Ammon's horn (tissue), 1 donor: ENCODE measurements around the gene IL11.

Experiments
- DNase-seq: peaks from one replicate; pipeline ENCODE4 v3.0.0-alpha.2; 2016; ENCODE audit warnings: low spot score

Gene IL11

DNA sequence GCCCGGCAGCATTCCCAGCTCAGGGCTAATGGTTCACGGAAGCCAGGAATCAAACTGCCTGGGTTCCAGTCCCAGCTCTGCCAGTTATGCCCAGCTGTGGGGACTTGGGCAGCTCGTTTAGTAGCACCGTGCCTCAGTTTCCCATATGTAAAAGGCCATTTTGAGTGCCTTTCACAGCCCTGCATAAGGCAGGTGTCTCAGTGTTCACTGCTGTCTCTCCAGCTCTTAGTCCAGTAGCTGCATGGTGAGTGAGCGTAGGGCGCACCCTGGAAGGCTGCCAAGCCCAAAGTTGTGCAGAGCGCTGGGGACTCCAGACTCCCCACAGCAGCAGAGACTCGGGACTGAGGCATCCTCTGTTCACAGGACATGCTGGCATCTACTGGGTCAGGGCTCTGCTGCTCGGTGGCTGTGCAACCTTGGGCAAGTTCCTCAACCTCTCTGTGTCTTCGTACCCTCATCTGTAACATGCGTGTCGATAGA is 21.0 kb upstream of the IL11 start:
- DNase-seq, result no peak

DNA sequence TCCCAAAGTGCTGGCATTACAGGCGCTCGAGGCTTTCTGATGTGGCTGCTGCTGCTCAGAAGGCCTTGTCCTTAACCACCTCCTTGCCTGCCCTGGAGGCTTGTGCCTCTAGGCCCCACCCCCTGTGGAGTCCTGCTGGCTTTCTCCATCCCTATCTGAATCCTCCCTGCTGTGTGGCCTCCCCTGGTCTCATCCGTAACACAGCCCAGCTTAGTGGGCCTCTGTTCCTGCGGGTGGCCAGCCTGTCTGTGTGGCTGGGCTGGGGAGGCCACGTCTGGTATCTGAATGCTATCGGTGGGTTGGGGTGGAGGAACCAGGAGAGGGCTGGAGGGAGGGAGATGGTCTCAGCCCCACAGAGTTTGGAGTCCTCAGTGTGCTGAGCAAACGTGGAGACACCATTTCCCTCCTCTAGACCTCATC is 20.2 kb upstream of the IL11 start:
- no peak for DNase-seq

DNA sequence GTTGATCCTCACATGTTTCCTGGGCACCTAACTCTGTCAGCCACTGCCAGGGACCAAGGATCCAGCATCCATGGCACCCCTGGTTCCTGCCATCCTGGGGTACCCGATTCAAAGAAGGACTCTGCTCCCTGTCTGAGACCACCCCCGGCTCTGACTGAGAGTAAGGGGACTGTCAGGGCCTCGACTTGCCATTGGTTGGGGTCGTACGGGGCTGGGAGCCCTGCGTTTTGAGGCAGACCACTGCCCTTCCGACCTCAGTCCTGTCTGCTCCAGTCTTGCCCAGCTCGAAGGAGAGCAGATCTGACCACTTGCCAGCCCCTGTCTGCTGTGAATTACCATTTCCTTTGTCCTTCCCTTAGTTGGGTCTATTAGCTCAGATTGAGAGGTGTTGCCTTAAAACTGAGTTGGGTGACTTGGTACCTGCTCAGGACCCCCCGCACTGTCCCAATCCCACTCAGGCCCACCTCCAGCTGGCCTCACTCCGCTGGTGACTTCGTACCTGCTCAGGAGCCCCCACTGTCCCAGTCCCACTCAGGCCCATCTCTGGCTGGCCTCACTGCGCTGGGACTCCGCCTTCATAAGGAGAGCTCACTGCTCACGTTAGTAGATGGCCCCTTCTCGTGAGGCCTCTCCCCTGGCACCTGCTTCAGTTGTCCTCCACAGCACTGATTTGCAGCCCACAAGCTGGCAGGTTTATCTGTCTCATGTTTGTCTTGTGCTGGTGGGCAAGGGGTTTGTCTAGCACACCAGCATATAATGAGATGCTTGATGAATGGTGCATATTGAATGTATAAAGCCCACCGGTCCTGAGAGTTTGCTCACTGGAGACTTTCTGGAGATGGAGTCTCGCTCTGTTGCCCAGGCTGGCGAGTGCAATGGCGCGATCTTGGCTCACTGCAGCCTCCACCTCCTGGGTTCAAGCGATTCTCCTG is 19.4 kb upstream of the IL11 start:
- DNase-seq, result no peak

DNA sequence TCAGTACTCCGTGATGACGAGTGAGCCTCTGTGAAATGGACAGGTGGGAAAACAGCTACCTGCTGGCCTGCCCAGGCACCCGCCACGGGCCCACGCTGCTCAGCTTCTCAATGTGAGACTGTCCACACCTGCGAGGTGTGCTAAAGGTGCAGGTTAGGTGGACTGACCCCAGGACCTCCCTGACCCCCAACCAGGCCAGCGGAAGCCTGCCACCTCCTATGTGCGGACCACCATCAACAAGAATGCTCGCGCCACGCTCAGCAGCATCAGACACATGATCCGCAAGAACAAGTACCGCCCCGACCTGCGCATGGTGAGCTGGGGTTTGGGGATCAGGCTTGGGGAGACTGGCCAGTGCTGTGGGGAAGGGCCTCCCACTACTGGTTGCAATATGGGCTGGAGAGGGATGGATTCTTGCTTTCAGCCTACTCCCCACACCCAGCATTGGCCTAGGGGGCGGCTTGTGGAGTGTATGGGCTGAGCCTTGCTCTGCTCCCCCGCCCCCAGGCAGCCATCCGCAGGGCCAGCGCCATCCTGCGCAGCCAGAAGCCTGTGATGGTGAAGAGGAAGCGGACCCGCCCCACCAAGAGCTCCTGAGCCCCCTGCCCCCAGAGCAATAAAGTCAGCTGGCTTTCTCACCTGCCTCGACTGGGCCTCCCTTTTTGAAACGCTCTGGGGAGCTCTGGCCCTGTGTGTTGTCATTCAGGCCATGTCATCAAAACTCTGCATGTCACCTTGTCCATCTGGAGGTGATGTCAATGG is 17.7 kb upstream of the IL11 start:
- DNase-seq, result no peak

DNA sequence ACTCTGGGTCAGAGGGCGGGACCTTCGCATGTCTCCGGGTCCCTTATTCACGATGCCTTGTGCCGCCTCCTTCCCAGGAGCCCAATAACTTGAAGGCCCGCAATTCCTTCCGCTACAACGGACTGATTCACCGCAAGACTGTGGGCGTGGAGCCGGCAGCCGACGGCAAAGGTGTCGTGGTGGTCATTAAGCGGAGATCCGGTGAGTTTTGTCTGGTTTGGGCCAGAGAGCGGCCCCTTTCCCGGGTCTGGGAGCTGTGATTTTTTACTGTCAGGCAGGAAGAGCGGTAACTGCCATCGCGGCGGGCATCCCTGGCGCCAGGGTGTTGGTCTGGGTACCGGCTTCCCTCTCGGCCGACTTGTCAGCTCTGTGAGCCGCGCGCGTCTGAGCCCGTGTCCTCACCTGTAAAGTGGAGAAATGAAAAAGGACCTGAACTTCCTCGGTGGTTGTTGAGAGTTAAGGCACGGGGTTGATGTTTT is 16.3 kb upstream of the IL11 start:
- DNase-seq, result no peak

DNA sequence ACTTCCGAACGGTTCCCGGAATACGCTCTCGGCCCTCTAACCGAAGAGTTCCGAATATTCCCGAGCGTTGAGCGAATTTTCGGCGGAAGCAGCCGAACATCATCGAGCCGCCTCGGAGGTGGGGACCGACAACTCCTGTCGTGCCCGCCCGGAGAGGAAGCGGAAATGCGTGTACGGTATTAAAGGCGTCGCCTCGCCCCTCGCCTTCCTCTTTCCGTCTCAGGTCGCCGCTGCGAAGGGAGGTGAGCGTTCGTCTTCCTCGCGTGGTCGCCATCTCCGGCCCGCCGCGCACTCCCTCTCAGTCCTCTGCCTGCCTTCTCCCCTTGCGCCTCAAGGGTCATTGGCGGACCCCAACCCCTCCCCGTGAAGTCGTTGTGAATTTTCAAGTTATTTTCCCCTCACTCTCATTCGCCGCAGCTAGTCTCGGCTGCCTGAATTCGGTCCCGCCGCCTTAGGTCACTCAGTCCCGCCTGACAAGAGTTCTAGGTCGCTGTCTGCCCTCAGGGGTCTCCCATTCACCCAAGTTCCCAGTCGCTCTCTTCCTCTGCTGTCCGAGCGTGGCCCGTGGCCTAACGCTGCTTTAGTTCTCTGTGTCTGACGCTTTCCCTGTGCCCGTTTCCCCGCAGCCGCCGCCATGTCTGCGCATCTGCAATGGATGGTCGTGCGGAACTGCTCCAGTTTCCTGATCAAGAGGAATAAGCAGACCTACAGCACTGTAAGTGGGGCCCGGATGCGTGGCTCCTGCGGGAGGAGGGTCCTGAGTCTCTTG is 15.6 kb upstream of the IL11 start, which contains the start of gene RPL28:
TSS of gene RPL28 (plus strand) at position 209 of the 769 bp plus-strand sequence. CDS start at position 635, 426 bp downstream.
- DNase-seq, result peak; percentile 99

DNA sequence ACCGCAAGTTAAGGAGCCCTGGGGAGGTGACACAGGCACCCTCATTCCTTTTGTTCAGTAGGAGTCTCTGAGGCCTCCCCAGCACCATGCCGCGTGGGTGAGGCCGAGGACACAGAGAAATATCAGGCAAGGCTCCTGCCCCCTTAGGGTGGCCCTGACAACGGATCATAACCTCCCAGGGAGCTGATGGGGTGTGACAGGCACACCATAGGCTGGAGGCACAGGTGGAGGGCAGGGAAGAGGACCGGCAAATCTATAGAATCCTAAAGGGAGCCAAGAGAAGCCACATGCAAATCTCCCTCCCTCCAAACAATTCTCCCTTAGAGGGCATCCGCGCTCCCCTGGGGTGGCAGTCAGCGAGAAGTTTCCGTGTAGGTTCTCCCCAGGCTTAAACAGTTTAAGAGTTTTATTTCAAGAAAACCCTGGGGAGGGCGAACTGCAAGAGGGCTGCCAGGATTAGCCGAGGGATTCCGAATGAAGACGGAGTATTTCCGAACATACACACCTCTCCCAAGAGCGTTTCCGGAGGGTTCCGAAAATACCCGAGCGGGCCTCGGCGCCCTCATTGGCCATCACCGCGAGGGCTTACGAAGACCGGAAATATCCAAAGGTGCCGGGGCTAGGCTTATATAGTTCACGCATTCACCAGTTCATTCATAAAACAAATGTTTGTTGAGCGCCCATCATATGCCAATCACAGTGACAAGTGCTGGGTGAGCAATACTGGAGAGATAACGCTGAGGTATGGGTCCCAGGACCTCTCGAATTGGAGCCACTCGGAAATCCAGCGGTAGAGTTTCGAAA is 14.9 kb upstream of the IL11 start:
- peak; percentile 93 for DNase-seq

DNA sequence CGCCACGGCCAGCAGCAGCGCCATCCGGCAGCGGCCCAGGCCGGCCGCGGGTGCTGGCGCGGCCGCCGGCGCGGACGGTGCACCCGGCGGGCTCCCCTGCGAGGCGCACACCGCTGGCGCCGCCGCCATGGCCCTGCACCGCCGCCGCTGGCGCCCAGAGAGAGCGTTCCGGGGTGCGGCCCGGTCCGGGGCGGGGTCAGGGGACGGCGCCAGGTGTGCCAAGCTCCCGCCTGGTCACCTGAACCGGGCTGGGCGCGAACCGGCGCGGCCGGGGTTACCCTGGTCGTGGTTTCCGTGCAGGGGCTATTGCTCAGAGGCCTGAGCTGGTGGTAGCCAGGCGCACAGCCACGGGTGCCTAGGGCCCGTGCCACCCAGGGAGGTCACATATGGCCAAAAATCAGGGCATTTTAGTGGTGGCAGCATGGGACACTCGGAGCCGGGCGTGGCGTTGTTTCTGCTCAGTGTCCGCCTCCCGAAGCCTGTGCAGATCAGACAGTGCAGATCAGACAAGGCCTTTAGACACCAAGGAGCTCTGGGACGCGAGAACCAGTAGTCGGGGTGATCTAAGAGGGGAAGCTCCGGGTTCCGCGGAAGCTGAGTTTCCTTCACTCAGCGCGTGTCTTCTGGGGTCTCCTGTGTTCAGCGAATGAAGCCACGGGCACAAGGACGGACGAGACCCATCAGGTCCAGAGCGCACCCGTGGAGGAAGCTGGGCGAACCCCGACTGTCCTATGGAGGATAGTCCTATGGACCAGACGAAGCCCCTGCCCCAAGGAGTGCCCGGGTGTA is 14.1 kb upstream of the IL11 start, which contains the start of gene TMEM238:
TSS of gene TMEM238 (minus strand) at position 162 of the 789 bp plus-strand sequence. CDS start at position 129, 33 bp downstream.
- no peak for DNase-seq

DNA sequence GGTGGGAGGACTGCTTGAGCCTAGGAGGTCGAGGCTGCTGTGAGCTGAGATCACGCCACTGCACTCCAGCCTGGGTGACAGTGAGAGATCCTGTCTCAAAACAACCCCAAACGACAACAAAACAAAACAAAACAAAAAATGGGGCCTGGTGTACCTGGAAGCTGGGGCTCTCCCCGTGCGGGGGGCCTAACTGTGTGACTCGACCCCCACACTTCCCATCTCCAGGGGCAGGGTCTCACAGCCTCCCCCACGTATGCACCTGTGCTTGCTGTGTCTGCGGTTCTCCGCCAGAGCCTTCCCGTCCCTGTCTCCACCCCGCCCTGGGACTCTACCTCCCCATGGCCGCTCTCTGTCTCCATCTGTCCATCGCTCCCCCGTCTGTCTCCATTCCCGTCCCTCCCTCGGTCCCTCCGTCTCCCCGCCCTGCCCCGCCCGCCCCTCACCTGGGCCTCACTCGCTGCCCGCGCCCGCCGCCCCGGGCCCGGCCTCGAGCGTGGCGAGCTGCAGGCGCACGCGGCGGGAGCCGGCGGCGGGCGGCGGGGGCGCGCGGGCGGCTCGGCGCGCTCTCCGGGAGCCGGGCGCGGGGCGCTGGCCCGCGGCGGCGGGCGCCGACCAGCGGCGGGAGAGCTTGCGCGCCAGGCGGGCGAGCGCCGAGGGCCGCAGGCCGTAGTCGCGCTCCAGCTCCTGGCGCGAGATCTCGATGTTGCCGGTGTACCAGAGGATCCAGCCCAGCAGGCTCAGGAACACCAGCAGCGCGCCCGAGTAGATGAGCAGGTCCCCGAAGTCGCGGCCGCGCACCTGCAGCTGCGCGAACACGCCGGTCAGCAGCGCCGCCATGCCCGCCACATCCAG is 13.2 kb upstream of the IL11 start:
- DNase-seq, result peak; percentile 49

DNA sequence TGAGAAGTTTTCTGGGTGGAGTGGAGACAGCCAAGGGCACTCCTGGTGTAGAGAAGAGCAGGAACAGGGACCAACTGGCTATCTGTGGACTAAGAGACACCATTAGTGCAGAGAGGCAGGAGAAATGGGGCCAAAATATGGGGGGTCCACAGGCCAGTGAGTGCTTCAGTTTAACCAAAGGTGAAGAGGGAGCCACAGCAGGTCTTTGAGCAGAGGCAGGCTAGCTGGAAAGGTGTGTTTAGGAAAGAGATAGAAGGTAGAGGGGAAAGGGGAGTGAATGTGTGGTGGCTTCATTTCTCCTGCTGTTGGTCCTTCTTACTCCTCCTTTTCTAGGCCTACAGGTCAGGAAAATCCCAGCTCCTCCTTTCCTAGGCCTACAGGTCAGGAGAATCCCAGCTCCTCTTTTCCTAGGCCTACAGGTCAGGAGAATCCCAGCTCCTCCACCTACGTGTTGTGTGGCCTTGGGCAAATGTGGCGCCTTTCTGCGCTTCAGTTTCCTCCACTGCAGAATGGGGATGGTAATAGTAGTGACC is 12.3 kb upstream of the IL11 start:
- no peak for DNase-seq

DNA sequence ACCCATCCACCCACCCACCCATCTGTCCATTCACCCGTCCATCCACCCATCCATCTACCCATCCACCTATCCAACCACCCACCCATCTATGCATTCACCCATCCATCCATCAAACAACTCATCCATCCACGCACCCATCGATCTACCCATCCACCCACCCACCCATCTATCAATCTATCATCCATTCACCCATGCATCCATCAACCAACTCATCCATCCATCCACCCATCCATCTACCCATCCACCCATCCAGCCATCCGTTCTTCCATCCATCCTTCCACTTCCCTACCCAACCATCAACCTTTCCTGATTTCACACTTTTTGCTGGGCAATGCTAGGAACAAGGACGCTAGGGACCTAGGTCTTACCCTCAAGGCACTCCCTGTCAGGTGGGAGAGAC is 11.8 kb upstream of the IL11 start:
- no peak for DNase-seq

DNA sequence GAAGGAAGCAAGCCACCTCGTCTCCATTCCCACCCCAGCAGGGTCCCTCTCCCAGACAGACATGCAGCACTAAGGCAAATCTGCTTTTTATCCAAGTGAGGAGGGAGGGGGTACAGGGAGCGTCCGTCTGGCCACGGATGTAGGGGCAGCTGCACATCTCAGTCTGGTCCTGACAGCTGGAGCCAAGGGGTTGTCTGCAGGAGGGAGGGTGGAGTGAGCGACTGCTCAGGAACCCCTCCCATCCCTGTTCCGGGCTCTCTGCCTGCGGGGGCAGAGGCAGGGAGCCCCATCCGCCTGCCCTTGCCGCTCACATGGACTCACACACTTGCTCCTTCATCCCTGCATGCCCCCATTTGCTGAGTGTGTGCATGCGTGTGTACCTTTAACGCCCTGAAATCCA is 8.9 kb upstream of the IL11 start:
- no peak for DNase-seq

DNA sequence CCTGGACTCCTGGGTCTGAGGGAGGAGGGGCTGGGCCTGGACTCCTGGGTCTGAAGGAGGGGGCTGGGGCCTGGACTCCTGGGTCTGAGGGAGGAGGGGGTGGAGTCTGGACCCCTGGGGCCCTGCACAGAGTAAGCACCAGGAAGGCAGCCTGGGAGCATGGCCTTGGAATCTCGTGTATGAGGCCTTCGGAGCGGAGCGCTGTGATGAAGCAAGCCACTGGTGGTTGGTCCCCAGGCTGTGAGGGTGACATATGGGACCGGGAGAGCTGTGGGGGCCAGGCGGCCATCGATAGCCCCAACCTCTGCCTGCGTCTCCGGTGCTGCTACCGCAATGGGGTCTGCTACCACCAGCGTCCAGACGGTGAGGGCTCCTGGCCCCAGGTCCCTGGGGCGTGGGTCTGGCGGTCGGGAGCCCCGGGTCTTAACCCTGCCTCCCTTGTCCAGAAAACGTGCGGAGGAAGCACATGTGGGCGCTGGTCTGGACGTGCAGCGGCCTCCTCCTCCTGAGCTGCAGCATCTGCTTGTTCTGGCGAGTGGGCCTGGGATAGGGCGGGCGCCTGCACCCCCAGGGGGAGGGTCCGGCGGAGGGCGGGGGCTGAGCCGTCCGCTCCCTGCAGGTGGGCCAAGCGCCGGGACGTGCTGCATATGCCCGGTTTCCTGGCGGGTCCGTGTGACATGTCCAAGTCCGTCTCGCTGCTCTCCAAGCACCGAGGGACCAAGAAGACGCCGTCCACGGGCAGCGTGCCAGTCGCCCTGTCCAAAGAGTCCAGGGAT is 7.3 kb upstream of the IL11 start:
- DNase-seq, result no peak

DNA sequence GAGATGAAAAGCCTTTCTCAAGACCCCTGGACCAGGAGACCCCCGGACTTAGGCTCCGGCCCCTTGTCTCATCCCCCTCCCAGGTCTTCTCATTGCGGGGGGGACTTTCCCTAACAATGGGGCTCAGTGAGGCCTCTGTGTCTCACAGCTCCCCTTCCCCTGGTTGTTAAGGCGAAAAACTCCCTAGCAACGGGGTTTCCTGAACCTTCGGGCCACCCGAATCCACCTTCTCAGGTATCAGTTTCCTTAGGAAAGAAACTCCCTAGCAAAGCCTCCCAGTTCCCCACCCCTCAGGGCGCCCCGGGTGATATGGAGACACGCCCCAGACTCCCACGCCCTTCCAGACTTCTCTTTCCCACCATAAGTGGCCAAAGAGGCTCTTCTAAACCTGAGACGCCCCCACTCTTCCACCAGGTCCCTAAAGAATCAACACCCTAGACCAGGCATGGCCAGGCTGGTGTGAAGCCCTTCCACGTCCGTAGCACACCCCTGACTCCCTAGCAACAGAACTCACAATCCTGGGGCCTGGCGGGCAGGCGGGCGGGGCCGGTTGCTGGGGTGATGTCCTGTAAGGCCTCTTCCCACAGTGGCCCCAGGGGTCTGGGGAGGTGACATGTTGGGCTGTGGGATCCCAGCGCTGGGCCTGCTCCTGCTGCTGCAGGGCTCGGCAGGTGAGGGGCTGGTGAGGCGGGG is 6.1 kb upstream of the IL11 start, which contains the start of gene TMEM190:
TSS of gene TMEM190 (plus strand) at position 586 of the 693 bp plus-strand sequence. CDS start at position 614, 28 bp downstream.
- DNase-seq, result no peak

DNA sequence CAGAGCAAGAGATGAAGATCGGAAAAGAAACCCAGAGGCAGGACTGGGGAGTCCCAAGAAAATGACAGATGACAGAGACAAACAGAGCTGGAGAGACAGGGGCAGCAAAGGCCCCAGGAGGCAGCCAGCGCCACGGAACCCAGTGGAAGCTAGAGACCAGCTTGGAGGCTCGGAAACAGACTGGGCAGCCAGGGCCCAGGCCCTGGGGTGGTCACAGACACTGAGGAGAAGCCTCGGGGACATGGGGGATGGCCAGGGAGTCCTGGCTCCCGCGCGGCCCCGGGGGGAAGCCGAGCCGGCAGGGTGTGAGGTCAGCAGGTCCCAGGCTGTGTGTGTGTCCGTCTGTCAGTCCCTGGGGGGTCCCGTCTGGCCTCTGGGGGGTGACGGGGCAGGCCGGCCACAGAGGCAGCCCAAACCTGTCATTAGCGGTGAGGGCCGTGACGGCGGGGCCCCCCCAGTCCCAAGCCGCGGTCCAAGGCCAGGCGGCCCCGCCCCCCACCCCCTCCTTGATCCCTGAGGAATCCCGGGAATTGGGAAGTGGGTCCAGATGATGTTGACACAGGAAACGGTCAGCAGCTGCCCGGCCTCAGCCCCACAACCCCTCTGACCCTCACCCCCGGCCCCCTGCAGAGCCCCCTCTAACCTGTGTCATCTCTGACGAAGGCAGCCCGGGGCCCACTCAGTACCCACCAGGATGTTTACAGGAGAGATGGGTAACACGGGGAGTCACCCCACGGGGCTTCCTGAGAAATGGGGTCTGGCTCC is 3.9 kb upstream of the IL11 start:
- DNase-seq, result no peak

DNA sequence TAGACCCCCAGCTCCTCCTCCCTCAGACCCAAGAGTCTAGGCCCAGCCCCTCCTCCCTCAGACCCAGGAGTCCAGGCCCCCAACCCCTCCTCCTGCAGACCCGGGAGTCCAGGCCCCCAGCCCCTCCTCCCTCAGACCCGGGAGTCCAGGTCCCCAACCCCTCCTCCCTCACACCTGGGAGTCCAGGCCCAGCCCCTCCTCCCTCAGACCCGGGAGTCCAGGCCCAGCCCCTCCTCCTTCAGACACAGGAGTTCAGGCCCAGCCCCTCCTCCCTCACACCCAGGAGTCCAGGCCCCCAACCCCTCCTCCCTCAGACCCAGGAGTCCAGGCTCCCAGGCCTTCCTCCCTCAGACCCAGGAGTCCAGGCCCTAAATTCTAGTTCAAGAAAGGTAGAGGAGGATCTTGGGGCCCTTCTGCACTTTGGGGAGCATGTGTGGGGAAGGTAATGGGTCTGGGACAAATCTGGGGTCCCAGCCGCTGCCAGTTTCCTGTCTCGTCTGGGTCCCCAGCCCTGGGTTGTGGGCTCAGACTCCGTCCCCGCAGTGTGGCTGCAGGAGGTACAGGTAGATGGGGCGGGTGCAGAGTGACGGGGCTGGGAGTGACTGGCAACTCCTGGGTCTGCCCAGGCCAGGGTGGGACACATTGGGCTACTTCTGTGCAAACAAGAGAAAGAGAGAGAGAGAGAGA is 3.2 kb upstream of the IL11 start:
- no peak for DNase-seq
